NCI-H748 treated with DMSO at 0.1 percent for 48 hours (cell line): Measurements from ENCODE around the gene TRIM71.
"Not testable (repeated sequence)": the region's sequence is repeated elsewhere in the genome, so short reads cannot be mapped to it uniquely, and the experiment has no call there.

Experiments used
- DNase-seq: peaks from one replicate; lab custom pipeline; 2025; lab: John Stamatoyannopoulos, UW

Gene TRIM71

GRCh38 chr3:32817558-32818228 is at the start of gene TRIM71:
Gene TRIM71 (plus strand): TSS chr3:32817997. CDS start chr3:32818081, 84 bp downstream.
- no peak for DNase-seq

- no peak for DNase-seq
Measured at GRCh38 chr3:32778389-32778788, 39.4 kb upstream of the TRIM71 start.

GRCh38 chr3:32780071-32780734 is 37.6 kb upstream of the TRIM71 start:
- DNase-seq = no peak

GRCh38 chr3:32780735-32781210 is 37.0 kb upstream of the TRIM71 start:
- no peak for DNase-seq

GRCh38 chr3:32781211-32781968 is 36.4 kb upstream of the TRIM71 start:
- DNase-seq = peak; percentile 38

GRCh38 chr3:32781969-32782270 is 35.9 kb upstream of the TRIM71 start:
- DNase-seq = not testable (repeated sequence)

- DNase-seq = no peak
Measured at GRCh38 chr3:32782407-32782806, 35.4 kb upstream of the TRIM71 start.

GRCh38 chr3:32791833-32792232 is 26.0 kb upstream of the TRIM71 start:
- DNase-seq = no peak

GRCh38 chr3:32794487-32795308 is 23.1 kb upstream of the TRIM71 start:
- no peak for DNase-seq

- DNase-seq = not testable (repeated sequence)
Measured at GRCh38 chr3:32796384-32796950, 21.3 kb upstream of the TRIM71 start.

- DNase-seq = no peak
Measured at GRCh38 chr3:32797776-32798175, 20.0 kb upstream of the TRIM71 start.

GRCh38 chr3:32801440-32801839 is 16.4 kb upstream of the TRIM71 start:
- DNase-seq = not testable (repeated sequence)

GRCh38 chr3:32813180-32813579 is 4.6 kb upstream of the TRIM71 start:
- DNase-seq = no peak

GRCh38 chr3:32814361-32814760 is 3.4 kb upstream of the TRIM71 start:
- no peak for DNase-seq

- DNase-seq = no peak
Measured at GRCh38 chr3:32815841-32816438, 1.9 kb upstream of the TRIM71 start.

- no peak for DNase-seq
Measured at GRCh38 chr3:32816439-32817256, 1.1 kb upstream of the TRIM71 start.

GRCh38 chr3:32817257-32817557 is 590 bp upstream of the TRIM71 start:
- no peak for DNase-seq

- no peak for DNase-seq
Measured at GRCh38 chr3:32818229-32818969, 602 bp downstream of the TRIM71 start.

- DNase-seq = no peak
Measured at GRCh38 chr3:32818970-32819511, 1.2 kb downstream of the TRIM71 start.
